Lung (tissue), 12 donors: ENCODE measurements around the gene SPSB1. TPM values are rescaled to one million over a fixed set of nuclear protein-coding genes. Genes with fewer than 3 reads are reported as not detected.

ENCODE experiments used
- ATAC-seq: fragments of 200-7000 bp; cut with Tn5 transposase; one replicate; pipeline ENCODE4 v1.9.1; 2020; ENCODE audit warnings: moderate number of reproducible peaks; ENCODE audit not compliant: insufficient read depth, low FRiP score
- DNase-seq, 3 donors: peaks; one replicate each; pipeline ENCODE4 v3.0.0-alpha.2; 2013 to 2017
- H3K27ac ChIP-seq, 2 donors: one replicate each; pipeline ENCODE4 v1.5.1; 2013; ENCODE audit warnings: mild to moderate bottlenecking in 2 of 2, moderate library complexity in 2 of 2, control low read depth in 1 of 2, inconsistent platforms in 1 of 2, low read depth in 1 of 2, low read length in 1 of 2
- H3K27me3 ChIP-seq, 3 donors: one replicate each; pipeline ENCODE4 v1.5.1; 2013; ENCODE audit warnings: low read length in 2 of 3; ENCODE audit not compliant: control insufficient read depth in 3 of 3, insufficient read depth in 3 of 3
- H3K36me3 ChIP-seq, 4 donors: one replicate each; pipeline ENCODE4 v1.5.1; 2013; ENCODE audit warnings: low read length in 4 of 4, mild to moderate bottlenecking in 1 of 4, moderate library complexity in 1 of 4; ENCODE audit not compliant: control insufficient read depth in 4 of 4, insufficient read depth in 4 of 4
- H3K4me1 ChIP-seq, 5 donors: one replicate each; pipeline ENCODE4 v1.5.1; 2013; ENCODE audit warnings: low read length in 5 of 5, mild to moderate bottlenecking in 2 of 5, moderate library complexity in 1 of 5; ENCODE audit not compliant: control insufficient read depth in 5 of 5, insufficient read depth in 5 of 5
- H3K4me3 ChIP-seq: one replicate; pipeline ENCODE4 v1.5.1; 2013; ENCODE audit warnings: mild to moderate bottlenecking, control low read depth, moderate library complexity
- H3K9ac ChIP-seq, 2 donors: one replicate each; pipeline ENCODE4 v1.5.1; 2013; ENCODE audit warnings: low read length in 2 of 2, control low read depth in 1 of 2; ENCODE audit not compliant: insufficient read depth in 1 of 2
- H3K9me3 ChIP-seq, 4 donors: one replicate each; pipeline ENCODE4 v1.5.1; 2013; ENCODE audit warnings: low read length in 3 of 4, mild to moderate bottlenecking in 1 of 4, moderate library complexity in 1 of 4; ENCODE audit not compliant: control insufficient read depth in 4 of 4, insufficient read depth in 3 of 4
- CTCF ChIP-seq: IDR thresholded peaks from 2 replicates; pipeline ENCODE4 v1.5.1; 2012; ENCODE audit warnings: mild to moderate bottlenecking; ENCODE audit errors: control extremely low read depth, extremely low read depth
- WGBS, 2 donors: extraction: QIAGEN DNeasy Blood & Tissue Kit; methylation state at CpG; one replicate each; pipeline ENCODE4 v1.1.7; 2013; 5-methylcytosine and 5-hydroxymethylcytosine counted together
- polyA plus RNA-seq, 2 donors: library from polyadenylated mRNA; stranded (reverse); fragments of 200-250 nt; gene quantifications; one replicate each; pipeline ENCODE4 v1.2.1, GENCODE V29; 2013
- total RNA-seq, 2 donors: library from RNA; depleted of rRNA in 1 of 2; stranded (reverse); fragments of >200 nt in 1 of 2; gene quantifications; one replicate each; pipeline ENCODE4 v1.2.1, GENCODE V29; 2014 to 2021
- donor health status: control.
- donor health status: control.
- donor health status: Bipolar disorder and iron deficiency.
- donor health status: healthy.
- donor health status: DM: yes; HTN: yes; CAD: no.

Gene SPSB1
- total and polyA plus RNA-seq, 4 donors: 9.5 to 25.9 (median 21.6) TPM

- H3K9me3 ChIP-seq: no peaks in the 10 kb centered on the region
- H3K9ac ChIP-seq: no peak overlapping the region
- H3K27ac ChIP-seq: peak overlapping the region; percentile 21 to 71
- 70 to 83% methylated on average over 6 of the region's 6 CpGs for WGBS, 2 donors
- no peaks in the 10 kb centered on the region for H3K27me3 ChIP-seq
- ATAC-seq (no peak), DNase-seq (no peak)
- H3K4me3 ChIP-seq: no peak overlapping the region
- TF ChIP-seq CTCF: no peak
- H3K36me3 ChIP-seq: peaks cover 0 to 23% (median 10%) of the 10 kb centered on the region in 4 donors
- H3K4me1 ChIP-seq: peaks cover 3 to 34% (median 17%) of the 10 kb centered on the region in 5 donors
Measured at GRCh38 chr1:9251501-9251900, 41.2 kb upstream of the SPSB1 start.

DNA sequence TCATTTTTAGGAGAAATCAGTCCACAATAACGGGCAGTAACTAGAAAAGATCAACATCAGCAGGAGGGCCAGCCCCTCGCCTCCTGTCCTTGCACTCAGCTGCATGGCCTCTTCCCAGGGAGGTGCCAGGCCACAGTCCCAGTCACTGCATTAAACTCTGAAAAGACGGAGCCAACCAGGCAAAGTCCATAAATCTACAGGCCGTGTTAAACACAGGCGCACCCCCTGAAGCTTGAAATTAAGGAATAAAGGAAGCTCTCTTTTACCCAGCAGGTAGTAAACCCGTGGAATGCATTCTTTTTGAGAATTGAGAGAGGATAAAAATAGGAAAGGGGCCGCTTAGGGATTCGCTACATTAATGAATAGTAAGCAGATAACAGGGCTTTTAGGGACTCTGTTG is 39.7 kb upstream of the SPSB1 start:
- no peak for TF ChIP-seq CTCF
- peak overlapping the region in 1 of 2 donors; percentile 27 for H3K27ac ChIP-seq
- no peaks in the 10 kb centered on the region for H3K27me3 ChIP-seq
- H3K4me3 ChIP-seq: no peak overlapping the region
- WGBS, 2 donors: 86 to 89% methylated on average over 8 of the region's 8 CpGs
- H3K9me3 ChIP-seq: no peaks in the 10 kb centered on the region
- peaks cover 0 to 9% (median 5%) of the 10 kb centered on the region in 4 donors for H3K36me3 ChIP-seq
- DNase-seq (no peak), ATAC-seq (no peak)
- no peak overlapping the region for H3K9ac ChIP-seq
- peaks cover 3 to 34% (median 17%) of the 10 kb centered on the region in 5 donors for H3K4me1 ChIP-seq

GRCh38 chr1:9253453-9254105 is 39.1 kb upstream of the SPSB1 start:
- peaks cover 0 to 14% (median 6%) of the 10 kb centered on the region in 4 donors for H3K36me3 ChIP-seq
- H3K4me3 ChIP-seq: no peak overlapping the region
- DNase-seq (no peak), ATAC-seq (no peak)
- peak overlapping the region; percentile 5 to 66 for H3K27ac ChIP-seq
- H3K27me3 ChIP-seq: no peaks in the 10 kb centered on the region
- no peak for TF ChIP-seq CTCF
- no peak overlapping the region for H3K9ac ChIP-seq
- no peaks in the 10 kb centered on the region for H3K9me3 ChIP-seq
- WGBS, 2 donors: 88 to 92% methylated on average over 10 of the region's 10 CpGs
- peaks cover 3 to 34% (median 17%) of the 10 kb centered on the region in 5 donors for H3K4me1 ChIP-seq
